Ishikawa (cell line): ENCODE results near the gene C6orf15.

ENCODE experiments used
- CEBPB ChIP-seq: IDR thresholded peaks from 2 replicates; pipeline ENCODE4 v1.6.1; 2012
- CREB1 ChIP-seq: IDR thresholded peaks from 2 replicates; pipeline ENCODE4 v1.6.1; 2012; ENCODE audit warnings: low read depth
- EGR1 ChIP-seq: IDR thresholded peaks from 2 replicates; pipeline ENCODE4 v1.6.1; 2012
- EP300 ChIP-seq: IDR thresholded peaks from 2 replicates; pipeline ENCODE4 v1.6.1; 2012; ENCODE audit warnings: borderline replicate concordance
- FOXM1 ChIP-seq: IDR thresholded peaks from 2 replicates; pipeline ENCODE4 v1.6.1; 2012; ENCODE audit warnings: low read depth, borderline replicate concordance
- NFIC ChIP-seq: IDR thresholded peaks from 2 replicates; pipeline ENCODE4 v1.6.1; 2012
- TAF1 ChIP-seq: IDR thresholded peaks from 2 replicates; pipeline ENCODE4 v1.6.1; 2012; ENCODE audit warnings: low read depth, mild to moderate bottlenecking
- TCF12 ChIP-seq: IDR thresholded peaks from 2 replicates; pipeline ENCODE4 v1.6.1; 2012; ENCODE audit warnings: low read depth
- TEAD4 ChIP-seq: IDR thresholded peaks from 2 replicates; pipeline ENCODE4 v1.6.1; 2012
- YY1 ChIP-seq: IDR thresholded peaks from 2 replicates; pipeline ENCODE4 v1.6.1; 2012; ENCODE audit warnings: low read depth
- ZBTB7A ChIP-seq: IDR thresholded peaks from 2 replicates; pipeline ENCODE4 v1.6.1; 2012; ENCODE audit warnings: low read depth
- TF ChIP-seq, protein P1 (sequence below): IDR thresholded peaks from 2 replicates; pipeline ENCODE4 v1.6.1; 2012
- TF ChIP-seq, protein P2 (sequence below): IDR thresholded peaks from 2 replicates; pipeline ENCODE4 v1.6.1; 2012; ENCODE audit warnings: low read depth, mild to moderate bottlenecking
- TF ChIP-seq, protein P3 (sequence below): IDR thresholded peaks from 2 replicates; pipeline ENCODE4 v1.6.1; 2012

DNA sequence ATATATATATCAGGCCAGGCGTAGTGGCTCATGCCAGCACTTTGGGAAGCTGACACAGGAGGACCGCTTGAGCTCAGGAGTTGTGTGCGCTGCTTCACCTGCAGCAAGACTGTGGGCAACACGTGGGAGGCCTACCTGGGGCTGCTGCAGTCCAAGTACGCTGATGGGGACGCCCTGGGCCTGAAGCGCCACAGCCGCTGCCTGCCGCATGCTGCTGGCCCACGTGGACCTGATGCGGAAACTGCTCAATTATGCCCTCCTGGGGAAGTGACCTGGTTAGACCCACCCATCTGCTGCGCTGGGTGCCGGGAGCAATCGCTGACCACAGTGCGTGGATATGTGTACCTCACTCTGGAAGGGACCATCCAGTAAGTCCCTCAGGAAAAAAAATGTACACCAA, 28.3 kb upstream of the C6orf15 start:
- TF ChIP-seq EP300 (no peak), ZBTB7A (no peak), FOXM1 (no peak), CREB1 (no peak), CEBPB (no peak), TCF12 (no peak), TAF1 (no peak), EGR1 (no peak), YY1 (no peak), TEAD4 (no peak), NFIC (no peak)
- TF ChIP-seq, protein P1, sequence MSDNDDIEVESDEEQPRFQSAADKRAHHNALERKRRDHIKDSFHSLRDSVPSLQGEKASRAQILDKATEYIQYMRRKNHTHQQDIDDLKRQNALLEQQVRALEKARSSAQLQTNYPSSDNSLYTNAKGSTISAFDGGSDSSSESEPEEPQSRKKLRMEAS, result no peak
- TF ChIP-seq, protein P2, sequence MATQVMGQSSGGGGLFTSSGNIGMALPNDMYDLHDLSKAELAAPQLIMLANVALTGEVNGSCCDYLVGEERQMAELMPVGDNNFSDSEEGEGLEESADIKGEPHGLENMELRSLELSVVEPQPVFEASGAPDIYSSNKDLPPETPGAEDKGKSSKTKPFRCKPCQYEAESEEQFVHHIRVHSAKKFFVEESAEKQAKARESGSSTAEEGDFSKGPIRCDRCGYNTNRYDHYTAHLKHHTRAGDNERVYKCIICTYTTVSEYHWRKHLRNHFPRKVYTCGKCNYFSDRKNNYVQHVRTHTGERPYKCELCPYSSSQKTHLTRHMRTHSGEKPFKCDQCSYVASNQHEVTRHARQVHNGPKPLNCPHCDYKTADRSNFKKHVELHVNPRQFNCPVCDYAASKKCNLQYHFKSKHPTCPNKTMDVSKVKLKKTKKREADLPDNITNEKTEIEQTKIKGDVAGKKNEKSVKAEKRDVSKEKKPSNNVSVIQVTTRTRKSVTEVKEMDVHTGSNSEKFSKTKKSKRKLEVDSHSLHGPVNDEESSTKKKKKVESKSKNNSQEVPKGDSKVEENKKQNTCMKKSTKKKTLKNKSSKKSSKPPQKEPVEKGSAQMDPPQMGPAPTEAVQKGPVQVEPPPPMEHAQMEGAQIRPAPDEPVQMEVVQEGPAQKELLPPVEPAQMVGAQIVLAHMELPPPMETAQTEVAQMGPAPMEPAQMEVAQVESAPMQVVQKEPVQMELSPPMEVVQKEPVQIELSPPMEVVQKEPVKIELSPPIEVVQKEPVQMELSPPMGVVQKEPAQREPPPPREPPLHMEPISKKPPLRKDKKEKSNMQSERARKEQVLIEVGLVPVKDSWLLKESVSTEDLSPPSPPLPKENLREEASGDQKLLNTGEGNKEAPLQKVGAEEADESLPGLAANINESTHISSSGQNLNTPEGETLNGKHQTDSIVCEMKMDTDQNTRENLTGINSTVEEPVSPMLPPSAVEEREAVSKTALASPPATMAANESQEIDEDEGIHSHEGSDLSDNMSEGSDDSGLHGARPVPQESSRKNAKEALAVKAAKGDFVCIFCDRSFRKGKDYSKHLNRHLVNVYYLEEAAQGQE, result no peak
- TF ChIP-seq, protein P3, sequence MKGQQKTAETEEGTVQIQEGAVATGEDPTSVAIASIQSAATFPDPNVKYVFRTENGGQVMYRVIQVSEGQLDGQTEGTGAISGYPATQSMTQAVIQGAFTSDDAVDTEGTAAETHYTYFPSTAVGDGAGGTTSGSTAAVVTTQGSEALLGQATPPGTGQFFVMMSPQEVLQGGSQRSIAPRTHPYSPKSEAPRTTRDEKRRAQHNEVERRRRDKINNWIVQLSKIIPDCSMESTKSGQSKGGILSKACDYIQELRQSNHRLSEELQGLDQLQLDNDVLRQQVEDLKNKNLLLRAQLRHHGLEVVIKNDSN, result no peak
